ENCODE measurements around the gene LYPD4. TPM values are rescaled to one million over a fixed set of nuclear protein-coding genes. Genes with fewer than 3 reads are reported as not detected.

Gene LYPD4
- total RNA-seq, 1 donor from 2014 or later = not detected

- TF ChIP-seq CTCF (IDR thresholded peaks at IDR 0.05) = no peak
- no peak for TF ChIP-seq EZH2phosphoT487 (IDR thresholded peaks at IDR 0.05)
- TF ChIP-seq EZH2 (IDR thresholded peaks at IDR 0.05) = no peak
- no peak overlapping the region for H3K4me2 ChIP-seq
- H3K9me3 ChIP-seq (ENCODE audit: low read depth) = no peaks in the 10 kb centered on the region
- no peaks in the 10 kb centered on the region for H3K36me3 Mint-ChIP-seq
- H3K27me3 ChIP-seq = no peaks in the 10 kb centered on the region
- H3K4me1 Mint-ChIP-seq = no peaks in the 10 kb centered on the region
- H3K4me1 ChIP-seq = no peaks in the 10 kb centered on the region
- H4K20me1 ChIP-seq (ENCODE audit: low read depth) = no peaks in the 10 kb centered on the region
- H3K9ac ChIP-seq = no peak overlapping the region
- H2AFZ ChIP-seq (replicated peaks) = no peak overlapping the region
- H3K4me3 ChIP-seq = no peak overlapping the region
- no peak overlapping the region for H3K4me3 Mint-ChIP-seq
- H3K27me3 Mint-ChIP-seq (ENCODE audit: insufficient read depth, low read depth) = peaks cover 9% of the 10 kb centered on the region
- no peak overlapping the region for H3K27ac Mint-ChIP-seq
- no peaks in the 10 kb centered on the region for H3K9me3 Mint-ChIP-seq
- no peak for DNase-seq (ENCODE audit: low spot score)
- H3K36me3 ChIP-seq = no peaks in the 10 kb centered on the region
- no peaks in the 10 kb centered on the region for H3F3A ChIP-seq (ENCODE audit: low read depth)
- H3K79me2 ChIP-seq (ENCODE audit: low read depth) = no peaks in the 10 kb centered on the region
- H3K27ac ChIP-seq = no peak overlapping the region
Observed at GRCh38 chr19:41813911-41814310, 30.6 kb downstream of the LYPD4 start.

- Mint-ChIP-seq H3K27ac (no peak overlapping the region), H3K4me1 (no peaks in the 10 kb centered on the region)
Observed at GRCh38 chr19:41811981-41812380, 32.5 kb downstream of the LYPD4 start.

GRCh38 chr19:41811036-41811435 is 33.4 kb downstream of the LYPD4 start:
- Mint-ChIP-seq H3K36me3 (no peaks in the 10 kb centered on the region), H3K27me3 (ENCODE audit: insufficient read depth, low read depth) (peaks cover 16% of the 10 kb centered on the region), H3K27ac (no peak overlapping the region), H3K4me1 (no peaks in the 10 kb centered on the region), H3K9me3 (no peaks in the 10 kb centered on the region), H3K4me3 (no peak overlapping the region)
- no peaks in the 10 kb centered on the region for H3K79me2 ChIP-seq (ENCODE audit: low read depth)
- DNase-seq (ENCODE audit: low spot score) = no peak
- TF ChIP-seq EZH2 (IDR thresholded peaks at IDR 0.05) (no peak), CTCF (IDR thresholded peaks at IDR 0.05) (no peak), EZH2phosphoT487 (IDR thresholded peaks at IDR 0.05) (no peak)
- no peak overlapping the region for H3K4me2 ChIP-seq
- H3K27me3 ChIP-seq = no peaks in the 10 kb centered on the region
- no peak overlapping the region for H3K4me3 ChIP-seq
- H2AFZ ChIP-seq (replicated peaks) = no peak overlapping the region
- no peak overlapping the region for H3K27ac ChIP-seq
- H3K9ac ChIP-seq = no peak overlapping the region
- no peaks in the 10 kb centered on the region for H3F3A ChIP-seq (ENCODE audit: low read depth)
- H3K4me1 ChIP-seq = no peaks in the 10 kb centered on the region
- H4K20me1 ChIP-seq (ENCODE audit: low read depth) = no peaks in the 10 kb centered on the region
- no peaks in the 10 kb centered on the region for H3K9me3 ChIP-seq (ENCODE audit: low read depth)
- H3K36me3 ChIP-seq = no peaks in the 10 kb centered on the region

More at GRCh38 chr19:41811981-41812380, 32.5 kb downstream of the LYPD4 start:
- TF ChIP-seq EZH2 (IDR thresholded peaks at IDR 0.05) = no peak
- no peak for TF ChIP-seq EZH2phosphoT487 (IDR thresholded peaks at IDR 0.05)
- H3K9ac ChIP-seq = no peak overlapping the region
- no peak overlapping the region for H3K4me2 ChIP-seq
- H4K20me1 ChIP-seq (ENCODE audit: low read depth) = no peaks in the 10 kb centered on the region
- Mint-ChIP-seq H3K27me3 (ENCODE audit: insufficient read depth, low read depth) (peaks cover 15% of the 10 kb centered on the region), H3K4me3 (no peak overlapping the region), H3K36me3 (no peaks in the 10 kb centered on the region), H3K9me3 (no peaks in the 10 kb centered on the region)
- H2AFZ ChIP-seq (replicated peaks) = no peak overlapping the region
- H3K79me2 ChIP-seq (ENCODE audit: low read depth) = no peaks in the 10 kb centered on the region
- DNase-seq (ENCODE audit: low spot score) = no peak
- H3K4me3 ChIP-seq = no peak overlapping the region
- H3K9me3 ChIP-seq (ENCODE audit: low read depth) = no peaks in the 10 kb centered on the region
- H3K4me1 ChIP-seq = no peaks in the 10 kb centered on the region
- no peak overlapping the region for H3K27ac ChIP-seq
- no peaks in the 10 kb centered on the region for H3K36me3 ChIP-seq
- no peaks in the 10 kb centered on the region for H3K27me3 ChIP-seq
- H3F3A ChIP-seq (ENCODE audit: low read depth) = no peaks in the 10 kb centered on the region

GRCh38 chr19:41810301-41810700 is 34.2 kb downstream of the LYPD4 start:
- H3K4me1 Mint-ChIP-seq = no peaks in the 10 kb centered on the region
- H2AFZ ChIP-seq (replicated peaks) = no peak overlapping the region
- peaks cover 16% of the 10 kb centered on the region for H3K27me3 Mint-ChIP-seq (ENCODE audit: insufficient read depth, low read depth)
- no peak overlapping the region for H3K4me3 Mint-ChIP-seq
- H3K27ac ChIP-seq = no peak overlapping the region
- no peak for TF ChIP-seq EZH2 (IDR thresholded peaks at IDR 0.05)
- H4K20me1 ChIP-seq (ENCODE audit: low read depth) = no peaks in the 10 kb centered on the region
- H3K4me3 ChIP-seq = no peak overlapping the region
- H3K9me3 Mint-ChIP-seq = no peaks in the 10 kb centered on the region
- no peaks in the 10 kb centered on the region for H3K27me3 ChIP-seq
- no peak for DNase-seq (ENCODE audit: low spot score)
- H3K79me2 ChIP-seq (ENCODE audit: low read depth) = no peaks in the 10 kb centered on the region
- H3K36me3 ChIP-seq = no peaks in the 10 kb centered on the region
- H3K9ac ChIP-seq = no peak overlapping the region
- no peaks in the 10 kb centered on the region for H3F3A ChIP-seq (ENCODE audit: low read depth)
- no peaks in the 10 kb centered on the region for H3K4me1 ChIP-seq
- H3K36me3 Mint-ChIP-seq = no peaks in the 10 kb centered on the region
- no peaks in the 10 kb centered on the region for H3K9me3 ChIP-seq (ENCODE audit: low read depth)
- H3K4me2 ChIP-seq = no peak overlapping the region
- no peak overlapping the region for H3K27ac Mint-ChIP-seq
